ENCODE data around the gene CPD. TPM values are rescaled to one million over a fixed set of nuclear protein-coding genes. Genes with fewer than 3 reads are reported as not detected.
A peak's percentile ranks its signal among the peaks of the same experiment; 100 is the strongest.

The CPD gene
- total and polyA plus RNA-seq, 9 of the 15 experiments (the other 6 are each of a cell fraction or from before 2014, with no cell fraction given), result 4.5 to 24.4 (median 20.4) TPM

DNA sequence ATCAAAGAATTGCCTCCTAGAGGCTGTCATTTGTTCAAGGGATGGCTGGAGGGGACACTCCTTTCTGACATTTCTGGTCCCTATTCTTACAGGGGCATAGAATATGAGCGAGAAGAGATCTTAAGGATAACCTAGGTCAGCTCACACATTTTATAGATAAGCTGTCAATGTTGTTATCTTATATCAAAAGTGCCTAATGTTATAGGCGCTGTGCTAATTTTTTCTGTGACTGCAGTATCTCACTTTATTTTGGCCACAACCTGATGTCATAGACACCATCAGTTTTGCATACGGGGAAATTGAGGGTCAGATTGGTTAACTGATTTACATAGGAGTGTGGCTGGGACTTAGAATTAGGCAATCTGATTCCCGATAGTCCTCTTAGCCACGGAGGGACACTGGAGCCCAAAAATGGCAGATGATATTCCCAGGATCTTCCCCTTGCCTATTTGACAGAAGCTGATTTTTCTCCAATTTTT, 1.2 kb downstream of the CPD start:
- peaks cover 21 to 33% of the 10 kb centered on the region in 2 experiments for H3K4me1 ChIP-seq (replicated peaks in 1 of 2; ENCODE audit: control insufficient read depth in 2 of 2, insufficient read depth in 2 of 2, low read length in 2 of 2)
- H3K27me3 ChIP-seq (ENCODE audit: control insufficient read depth in 2 of 2, insufficient read depth in 2 of 2, low read length in 2 of 2), result no peaks in the 10 kb centered on the region
- no peak overlapping the region for H3K27ac ChIP-seq (ENCODE audit: extremely low read depth, low read depth, low read length)
- ATAC-seq, result no peak
- peaks cover 6% of the 10 kb centered on the region; the same call in 1 of the 2 replicates for H4K20me1 ChIP-seq (replicated peaks; ENCODE audit: control insufficient read depth, insufficient read depth, low read length)
- POLR2A ChIA-PET, result interaction anchor here (0.7 to 2.6 kb wide), 7 partner anchors 9 to 439 kb away, joined by 3 to 10 read pairs (median 3); no protein-coding TSS in a partner anchor
- peak in 1 of 4 experiments; percentile 25 for DNase-seq (ENCODE audit: extremely low read depth in 1 of 4, low spot score in 3 of 4)
- TF ChIP-seq ZNF766 (CRISPR knock-in tag; conservative IDR thresholded peaks at IDR 0.05) (peak; percentile 39; the same call in 1 of the 2 replicates), MAFK (IDR thresholded peaks at IDR 0.05; ENCODE audit: low read length) (no peak), CEBPG (CRISPR knock-in tag; IDR thresholded peaks at IDR 0.05) (no peak), CEBPG (tag; conservative IDR thresholded peaks at IDR 0.05 in 1 of 2, IDR thresholded peaks at IDR 0.05 in 1 of 2) (0 out of 4 replicates have a peak, but pooled peaks of 1 of the 2 experiments have one; percentile 31), ATF7 (IDR thresholded peaks at IDR 0.05) (0 out of 2 replicates have a peak, but pooled peaks have one; percentile 29)
- TF ChIP-seq, protein P1, sequence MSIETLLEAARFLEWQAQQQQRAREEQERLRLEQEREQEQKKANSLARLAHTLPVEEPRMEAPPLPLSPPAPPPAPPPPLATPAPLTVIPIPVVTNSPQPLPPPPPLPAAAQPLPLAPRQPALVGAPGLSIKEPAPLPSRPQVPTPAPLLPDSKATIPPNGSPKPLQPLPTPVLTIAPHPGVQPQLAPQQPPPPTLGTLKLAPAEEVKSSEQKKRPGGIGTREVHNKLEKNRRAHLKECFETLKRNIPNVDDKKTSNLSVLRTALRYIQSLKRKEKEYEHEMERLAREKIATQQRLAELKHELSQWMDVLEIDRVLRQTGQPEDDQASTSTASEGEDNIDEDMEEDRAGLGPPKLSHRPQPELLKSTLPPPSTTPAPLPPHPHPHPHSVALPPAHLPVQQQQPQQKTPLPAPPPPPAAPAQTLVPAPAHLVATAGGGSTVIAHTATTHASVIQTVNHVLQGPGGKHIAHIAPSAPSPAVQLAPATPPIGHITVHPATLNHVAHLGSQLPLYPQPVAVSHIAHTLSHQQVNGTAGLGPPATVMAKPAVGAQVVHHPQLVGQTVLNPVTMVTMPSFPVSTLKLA (conservative IDR thresholded peaks at IDR 0.05), result 0 out of 4 replicates have a peak, but pooled peaks of 1 of the 2 experiments have one; percentile 23
- no peaks in the 10 kb centered on the region for H3K9me1 ChIP-seq (ENCODE audit: control insufficient read depth, insufficient read depth, low read length)
- no peak for FAIRE-seq
- no TSS peak for BruUV-seq (replicated peaks)
- H3K9ac ChIP-seq (ENCODE audit: insufficient read depth in 1 of 2, low read depth in 2 of 2, low read length in 2 of 2), result peak overlapping the region; percentile 57 to 95
- no peaks in the 10 kb centered on the region for H3K9me3 ChIP-seq (replicated peaks; ENCODE audit: control insufficient read depth, insufficient read depth, low read depth, low read length)
- H3K79me2 ChIP-seq (ENCODE audit: control insufficient read depth, insufficient read depth, low read length), result peaks cover 34% of the 10 kb centered on the region
- CTCF ChIA-PET (ENCODE audit: low intra/inter-chr PET ratio), result no interaction called here
- in situ Hi-C loops (cut with MboI), result no loop called here
- intact Hi-C loops (cut with micrococcal nuclease), result loop anchor here (2.0 kb wide), 1 partner anchor 35 kb away; no protein-coding TSS in a partner anchor
- no peak overlapping the region; the same call in 1 of the 2 replicates for H2AFZ ChIP-seq (ENCODE audit: low read depth, low read length)
- WGBS (ENCODE audit: insufficient coverage, low coverage, missing lambda C conversion rate), result 4% methylated on average over 5 of the region's 5 CpGs
- H3K4me3 ChIP-seq, result peak overlapping the region; percentile 72
- H3K4me2 ChIP-seq (ENCODE audit: insufficient read depth, low read length), result peak overlapping the region; percentile 88
- no peaks in the 10 kb centered on the region for H3K36me3 ChIP-seq (ENCODE audit: control insufficient read depth, insufficient read depth, low read length)
